HL-60/S4 treated with retinoic acid at 250 ng/mL for 4 days and 3 days (cell line): ENCODE measurements around the gene OR52N1.

Source experiments
- in situ Hi-C: fragments of 300-500 bp; cut with MboI; formaldehyde crosslinking; loops from 2 replicates; pipeline ENCODE4 v1.7.0; 2022; ENCODE audit warnings: low sequenced_read_pairs

The OR52N1 gene

GRCh38 chr11:5791165-5791564 lies at the start of gene OR52N1:
Gene OR52N1, minus strand, starts transcription at chr11:5791265. Its CDS starts 2,449 bp downstream, at chr11:5788816.
- in situ Hi-C loops: no loop called here

GRCh38 chr11:5837695-5838094 lies 46.6 kb upstream of the OR52N1 start:
- in situ Hi-C loops: no loop called here

GRCh38 chr11:5833446-5833845 lies 42.4 kb upstream of the OR52N1 start:
- in situ Hi-C loops: no loop called here

- in situ Hi-C loops: no loop called here
Observed at GRCh38 chr11:5831196-5831829, 40.2 kb upstream of the OR52N1 start.

- in situ Hi-C loops: no loop called here
Observed at GRCh38 chr11:5818245-5818886, 27.3 kb upstream of the OR52N1 start.

- in situ Hi-C loops: no loop called here
Observed at GRCh38 chr11:5815534-5815933, 24.5 kb upstream of the OR52N1 start.

- in situ Hi-C loops: no loop called here
Observed at GRCh38 chr11:5809905-5810795, 19.1 kb upstream of the OR52N1 start.

GRCh38 chr11:5809122-5809519 lies 18.1 kb upstream of the OR52N1 start:
- in situ Hi-C loops: no loop called here

- in situ Hi-C loops: no loop called here
Observed at GRCh38 chr11:5808500-5809121, 17.5 kb upstream of the OR52N1 start, which contains the start of gene OR52N2. Gene OR52N2, plus strand, starts transcription at chr11:5808924. Its CDS starts 11,412 bp downstream, at chr11:5820336.

- in situ Hi-C loops: no loop called here
Observed at GRCh38 chr11:5807580-5807979, 16.5 kb upstream of the OR52N1 start.

GRCh38 chr11:5803982-5804381 lies 12.9 kb upstream of the OR52N1 start:
- in situ Hi-C loops: no loop called here

GRCh38 chr11:5796541-5796940 lies 5.5 kb upstream of the OR52N1 start:
- in situ Hi-C loops: no loop called here

- in situ Hi-C loops: no loop called here
Observed at GRCh38 chr11:5783255-5783654, 7.8 kb downstream of the OR52N1 start, which contains the start of gene OR52N5. Gene OR52N5, minus strand, starts transcription at chr11:5783355. Its CDS starts 4,721 bp downstream, at chr11:5778634.

GRCh38 chr11:5767056-5767455 lies 24.0 kb downstream of the OR52N1 start:
- in situ Hi-C loops: no loop called here

- in situ Hi-C loops: no loop called here
Observed at GRCh38 chr11:5753943-5754342, 37.1 kb downstream of the OR52N1 start, which contains the start of gene OR52N4. Gene OR52N4, plus strand, starts transcription at chr11:5754243. Its CDS starts 498 bp downstream, at chr11:5754741.

- in situ Hi-C loops: no loop called here
Observed at GRCh38 chr11:5749836-5750235, 41.2 kb downstream of the OR52N1 start.

GRCh38 chr11:5746614-5747013 lies 44.5 kb downstream of the OR52N1 start:
- in situ Hi-C loops: no loop called here

- in situ Hi-C loops: no loop called here
Observed at GRCh38 chr11:5738431-5738830, 52.6 kb downstream of the OR52N1 start.

- in situ Hi-C loops: no loop called here
Observed at GRCh38 chr11:5737670-5738392, 53.2 kb downstream of the OR52N1 start.

- in situ Hi-C loops: no loop called here
Observed at GRCh38 chr11:5737091-5737490, 54.0 kb downstream of the OR52N1 start.
